H1 (cell line): Measurements from ENCODE around the gene TSPAN9. TPM values are rescaled to one million over a fixed set of nuclear protein-coding genes. Genes with fewer than 3 reads are reported as not detected.

ENCODE experiments used
- CTCF ChIA-PET: fragments of 300-600 bp; sonication (Branson Sonifier 250); formaldehyde crosslinking; loops from one replicate; lab custom pipeline; 2021; ENCODE audit not compliant: partially characterized antibody; lab: Charles Lee
- POLR2A ChIA-PET: fragments of 300-600 bp; sonication (Branson Sonifier 250); formaldehyde crosslinking; loops from one replicate; lab custom pipeline; 2021; ENCODE audit warnings: inconsistent platforms; ENCODE audit not compliant: partially characterized antibody; lab: Charles Lee
- DNase-seq, 2 experiments: peaks; one replicate each; pipeline versions ENCODE4 v3.0.0 to v3.0.0-alpha.2; 2010 to 2022; ENCODE audit warnings: low spot score in 2 of 2, low read depth in 1 of 2, mixed read lengths in 1 of 2
- FAIRE-seq: peaks from 2 replicates; lab custom pipeline; 2011; peaks lifted over from hg19 to GRCh38; lab: Jason Lieb, UNC
- H2AFZ ChIP-seq: 2 replicates; pipeline ENCODE4 v1.8.1; 2012; ENCODE audit warnings: low read length, inconsistent platforms
- H2AK5ac ChIP-seq: 2 replicates; pipeline ENCODE4 v1.6.1; 2013; ENCODE audit warnings: low read depth, low read length
- H2BK120ac ChIP-seq: replicated peaks from 2 replicates; pipeline ENCODE3; 2013; ENCODE audit warnings: low read depth, low read length, inconsistent platforms
- H2BK12ac ChIP-seq: 2 replicates; pipeline ENCODE4 v1.6.1; 2013; ENCODE audit warnings: low read depth, low read length
- H2BK15ac ChIP-seq: 2 replicates; pipeline ENCODE4 v1.6.1; 2013; ENCODE audit warnings: low read length
- H2BK20ac ChIP-seq: 2 replicates; pipeline ENCODE4 v1.6.1; 2013; ENCODE audit warnings: low read length
- H2BK5ac ChIP-seq: 2 replicates; pipeline ENCODE4 v1.6.1; 2013; ENCODE audit warnings: low read depth, low read length
- H3K14ac ChIP-seq: 2 replicates; pipeline ENCODE4 v1.6.1; 2013; ENCODE audit warnings: inconsistent platforms; ENCODE audit not compliant: insufficient read length
- H3K18ac ChIP-seq: 2 replicates; pipeline ENCODE4 v1.6.1; 2013; ENCODE audit warnings: low read length; ENCODE audit errors: extremely low read depth
- H3K23ac ChIP-seq: 2 replicates; pipeline ENCODE4 v1.6.1; 2013; ENCODE audit warnings: inconsistent platforms; ENCODE audit not compliant: insufficient read length
- H3K23me2 ChIP-seq: 2 replicates; pipeline ENCODE4 v1.6.1; 2013; ENCODE audit warnings: low read depth, low read length
- H3K27ac ChIP-seq: 2 replicates; pipeline ENCODE4 v1.6.1; 2011; ENCODE audit warnings: low read depth, low read length, inconsistent platforms
- H3K27me3 ChIP-seq, 4 experiments: replicated peaks in 1 of 4; 1 replicate in 1 of 4; 2 replicates in 3 of 4; pipeline versions ENCODE4 v1.6.1 to v1.8.1; 2011 to 2013; ENCODE audit warnings: low read length in 3 of 4, mild to moderate bottlenecking in 3 of 4, inconsistent platforms in 2 of 4, mixed read lengths in 2 of 4, moderate library complexity in 1 of 4; ENCODE audit not compliant: control insufficient read depth in 3 of 4, insufficient read depth in 3 of 4; ENCODE audit errors: extremely low read depth in 1 of 4
- H3K36me3 ChIP-seq, 4 experiments: 2 replicates each; pipeline versions ENCODE4 v1.6.1 to v1.8.1; 2011 to 2013; ENCODE audit warnings: mild to moderate bottlenecking in 4 of 4, low read length in 3 of 4, moderate library complexity in 2 of 4, control low read depth in 1 of 4, inconsistent platforms in 1 of 4; ENCODE audit not compliant: insufficient read depth in 4 of 4, control insufficient read depth in 2 of 4
- H3K4ac ChIP-seq: replicated peaks from 2 replicates; pipeline ENCODE3; 2013; ENCODE audit warnings: low read length, low read depth, mixed read lengths, inconsistent platforms; ENCODE audit not compliant: insufficient read length
- H3K4me1 ChIP-seq, 4 experiments: replicated peaks in 1 of 4; 1 replicate in 1 of 4; 2 replicates in 3 of 4; pipeline versions ENCODE4 v1.6.1 to v1.8.1; 2011 to 2013; ENCODE audit warnings: low read length in 3 of 4, inconsistent platforms in 2 of 4, mixed read lengths in 1 of 4; ENCODE audit not compliant: insufficient read depth in 4 of 4, control insufficient read depth in 3 of 4
- H3K4me2 ChIP-seq, 2 experiments: 2 replicates each; pipeline versions ENCODE4 v1.6.1 to v1.8.1; 2011 to 2013; ENCODE audit warnings: low read depth in 2 of 2, low read length in 2 of 2, control low read depth in 1 of 2, inconsistent platforms in 1 of 2, mild to moderate bottlenecking in 1 of 2; ENCODE audit not compliant: insufficient read depth in 1 of 2
- H3K4me3 ChIP-seq, 4 experiments: fragments of 200-600, 300-600 bp in 1 of 4; sonication (generic), shearing (Covaris generic), sonication (Bioruptor Twin) in 1 of 4; 2 replicates each; pipeline versions ENCODE4 v1.5.1 to v1.8.1; 2011 to 2016; ENCODE audit warnings: low read length in 4 of 4, low read depth in 3 of 4, control low read depth in 2 of 4, inconsistent platforms in 2 of 4, mild to moderate bottlenecking in 2 of 4, mixed read lengths in 1 of 4, moderate library complexity in 1 of 4; ENCODE audit not compliant: insufficient read depth in 2 of 4; ENCODE audit errors: extremely low read depth in 1 of 4
- H3K56ac ChIP-seq: replicated peaks from 2 replicates; pipeline ENCODE3; 2013; ENCODE audit warnings: low read depth, mild to moderate bottlenecking, mixed read lengths, low read length, inconsistent platforms; ENCODE audit not compliant: insufficient read length
- H3K79me1 ChIP-seq: 2 replicates; pipeline ENCODE4 v1.6.1; 2013; ENCODE audit warnings: low read depth, low read length, control low read depth
- H3K79me2 ChIP-seq, 2 experiments: 2 replicates each; pipeline versions ENCODE4 v1.6.1 to v1.8.1; 2012 to 2013; ENCODE audit warnings: low read length in 2 of 2, mild to moderate bottlenecking in 2 of 2, inconsistent platforms in 1 of 2; ENCODE audit not compliant: insufficient read depth in 2 of 2, control insufficient read depth in 1 of 2
- H3K9ac ChIP-seq, 4 experiments: replicated peaks in 1 of 4; 1 replicate in 1 of 4; 2 replicates in 3 of 4; pipeline versions ENCODE4 v1.6.1 to v1.8.1; 2011 to 2013; ENCODE audit warnings: low read depth in 3 of 4, low read length in 3 of 4, control low read depth in 2 of 4, mild to moderate bottlenecking in 2 of 4, moderate library complexity in 2 of 4, inconsistent platforms in 1 of 4; ENCODE audit errors: extremely low read depth in 1 of 4
- H3K9me3 ChIP-seq, 2 experiments: 2 replicates each; pipeline versions ENCODE4 v1.6.1 to v1.8.1; 2012 to 2013; ENCODE audit warnings: mild to moderate bottlenecking in 2 of 2, moderate library complexity in 2 of 2, control low read depth in 1 of 2, inconsistent platforms in 1 of 2, low read depth in 1 of 2, low read length in 1 of 2, mixed read lengths in 1 of 2; ENCODE audit not compliant: insufficient read depth in 2 of 2
- H4K20me1 ChIP-seq, 2 experiments: replicated peaks in 1 of 2; 2 replicates each; pipeline versions ENCODE3 to v1.8.1; 2011 to 2013; ENCODE audit warnings: inconsistent platforms in 2 of 2, low read length in 2 of 2, mild to moderate bottlenecking in 1 of 2; ENCODE audit not compliant: insufficient read depth in 2 of 2, control insufficient read depth in 1 of 2
- H4K5ac ChIP-seq: 2 replicates; pipeline ENCODE4 v1.6.1; 2013; ENCODE audit warnings: low read length, low read depth, mixed read lengths, inconsistent platforms; ENCODE audit not compliant: insufficient read length
- H4K8ac ChIP-seq: 2 replicates; pipeline ENCODE4 v1.8.0; 2013; ENCODE audit warnings: mild to moderate bottlenecking, moderate library complexity, low read length, inconsistent platforms; ENCODE audit not compliant: insufficient read depth; ENCODE audit errors: extremely low read depth
- H4K91ac ChIP-seq: replicated peaks from 2 replicates; pipeline ENCODE3; 2013; ENCODE audit warnings: low read length, mixed read lengths, inconsistent platforms; ENCODE audit not compliant: insufficient read length
- PHF8 ChIP-seq: fragments of 200-600 bp; sonication (generic); conservative IDR thresholded peaks from 2 replicates; pipeline ENCODE4 v1.7.1; 2012; ENCODE audit warnings: low read depth, mild to moderate bottlenecking, inconsistent platforms, low read length, moderate library complexity
- SRF ChIP-seq: IDR thresholded peaks from 2 replicates; pipeline ENCODE4 v1.6.1; 2011; ENCODE audit warnings: mild to moderate bottlenecking, low read depth, low read length, moderate library complexity
- WGBS, 2 experiments: shearing (Covaris generic) in 1 of 2; methylation state at CpG; one replicate each; pipeline versions ENCODE4 v1.1.6 to v1.1.7; 2013 to 2015; ENCODE audit warnings: low lambda C conversion rate in 2 of 2, mixed read lengths in 2 of 2, inconsistent platforms in 1 of 2, low coverage in 1 of 2, missing lambda C conversion rate in 1 of 2; ENCODE audit not compliant: insufficient replicate concordance in 2 of 2, insufficient coverage in 1 of 2, insufficient read length in 1 of 2; ENCODE audit errors: extremely low coverage in 1 of 2, missing lambda C conversion rate in 1 of 2; 5-methylcytosine and 5-hydroxymethylcytosine counted together
- polyA plus RNA-seq, 7 experiments: library from polyadenylated mRNA; depleted of rRNA in 3 of 7; stranded (reverse) in 5 of 7; unstranded in 2 of 7; fragments of >200 nt in 5 of 7; fragments of 200-250 nt in 2 of 7; gene quantifications; 1 replicate in 5 of 7; 2 replicates in 1 of 7; 4 replicates in 1 of 7; pipeline versions ENCODE4 v1.2.1 to v1.2.3, GENCODE V29; 2011 to 2013; ENCODE audit warnings: missing spikeins in 2 of 7, mixed read lengths in 2 of 7
- small RNA-seq: library from polyadenylated mRNA; stranded (forward); fragments of <200 nt; extraction: miRNeasy Mini kit (QIAGEN cat#:217004); gene quantifications from one replicate; pipeline ENCODE3, GENCODE V24; 2013; ENCODE audit not compliant: insufficient read depth
- total RNA-seq: library from RNA; stranded (reverse); fragmentation: NEBNext Ultra II Directional; extraction: Animal tissue kit (Norgen Biotek cat#: 25700); gene quantifications from 2 replicates; pipeline ENCODE4 v1.2.1, GENCODE V29; 2021

The TSPAN9 gene
- total and polyA plus RNA-seq, 2 of the 8 experiments (the other 6 are each of a cell fraction or from before 2014, with no cell fraction given) = 11.5 to 29.1 TPM

GRCh38 chr12:3335078-3335487 lies 257.9 kb downstream of the TSPAN9 start:
- no peaks in the 10 kb centered on the region for H3K23me2 ChIP-seq
- no peaks in the 10 kb centered on the region for H3K36me3 ChIP-seq
- H2BK20ac ChIP-seq = no peak overlapping the region
- H3K18ac ChIP-seq = no peak overlapping the region
- H4K20me1 ChIP-seq = no peaks in the 10 kb centered on the region
- H3K27me3 ChIP-seq = no peaks in the 10 kb centered on the region
- H2BK120ac ChIP-seq = no peak overlapping the region
- FAIRE-seq = no peak
- H4K91ac ChIP-seq = no peak overlapping the region
- TF ChIP-seq PHF8 (no peak), SRF (0 out of 2 replicates have a peak, but pooled peaks have one; percentile 37)
- H4K5ac ChIP-seq = no peak overlapping the region
- H4K8ac ChIP-seq = no peak overlapping the region
- H3K9ac ChIP-seq = no peak overlapping the region
- H3K14ac ChIP-seq = no peak overlapping the region
- WGBS, 2 experiments = 96% methylated on average over 8 of the region's 8 CpGs; no CpG with 5 or more reads in 1 of the 2 experiments
- no peak overlapping the region for H3K27ac ChIP-seq
- H3K56ac ChIP-seq = no peak overlapping the region
- no peak overlapping the region for H3K23ac ChIP-seq
- H3K79me2 ChIP-seq = no peaks in the 10 kb centered on the region
- no peak overlapping the region for H3K4me2 ChIP-seq
- no peaks in the 10 kb centered on the region for H3K9me3 ChIP-seq
- H3K79me1 ChIP-seq = no peaks in the 10 kb centered on the region
- POLR2A ChIA-PET = interaction anchor here (0.6 kb wide), 1 partner anchor 17 kb away, joined by 3 read pairs; no protein-coding TSS in a partner anchor
- H3K4ac ChIP-seq = no peak overlapping the region
- H3K4me3 ChIP-seq = no peak overlapping the region
- H2BK5ac ChIP-seq = no peak overlapping the region
- no peak overlapping the region; the same call in 1 of the 2 replicates for H2BK12ac ChIP-seq
- peak overlapping the region; percentile 68; the same call in 1 of the 2 replicates for H2AK5ac ChIP-seq
- CTCF ChIA-PET = interaction anchor here (0.8 to 16.4 kb wide), 6 partner anchors 10 to 141 kb away, joined by 3 to 216 read pairs (median 18); no protein-coding TSS in a partner anchor
- peaks cover 3 to 14% (median 7%) of the 10 kb centered on the region in 4 experiments; a peak in 6 of 7 replicates for H3K4me1 ChIP-seq
- no peak overlapping the region for H2BK15ac ChIP-seq
- no peak overlapping the region for H2AFZ ChIP-seq
- DNase-seq = no peak

Small RNA genes within 50 kb of the gene (small RNA-seq; reads per million reads assigned to genes)
- gene AC005912.1 (not detected), gene RF00017 (not detected)

Other genes starting within 250 kb of the TSPAN9 start
- gene NRIP2, start 242.3 kb upstream of the TSPAN9 start, total RNA-seq = not detected in 2 replicates
- 0.03 and 0.06 TPM in 2 replicates for gene NRIP2, start 242.3 kb upstream of the TSPAN9 start, polyA plus RNA-seq (2011; rRNA removed)
- not detected in 2 replicates for gene TEX52, start 220.3 kb upstream of the TSPAN9 start, total RNA-seq
- not detected in 2 replicates for gene TEX52, start 220.3 kb upstream of the TSPAN9 start, polyA plus RNA-seq (2011; rRNA removed)
- 118 and 121 TPM in 2 replicates for gene FOXM1, start 200.2 kb upstream of the TSPAN9 start, total RNA-seq
- 58.1 and 83.5 TPM in 2 replicates for gene FOXM1, start 200.2 kb upstream of the TSPAN9 start, polyA plus RNA-seq (2011; rRNA removed)
- gene RHNO1, start 200.2 kb upstream of the TSPAN9 start, total RNA-seq = 41.9 and 55.8 TPM in 2 replicates
- gene RHNO1, start 200.2 kb upstream of the TSPAN9 start, polyA plus RNA-seq (2011; rRNA removed) = 45.5 and 56.9 TPM in 2 replicates
- gene TULP3, start 186.5 kb upstream of the TSPAN9 start, total RNA-seq = 18.4 and 21.7 TPM in 2 replicates
- 19.3 and 21.2 TPM in 2 replicates for gene TULP3, start 186.5 kb upstream of the TSPAN9 start, polyA plus RNA-seq (2011; rRNA removed)
- 116 TPM in 2 replicates for gene TEAD4, start 118.0 kb upstream of the TSPAN9 start, total RNA-seq
- gene TEAD4, start 118.0 kb upstream of the TSPAN9 start, polyA plus RNA-seq (2011; rRNA removed) = 56.7 and 90.1 TPM in 2 replicates